A549 (cell line): Measurements from ENCODE around the gene HSPG2.

Experiments used
- EP300 ChIP-seq, 2 experiments: fragments of >200 bp; sonication (Bioruptor Twin); formaldehyde crosslinking; IDR thresholded peaks; 2 replicates in 1 of 2; 3 replicates in 1 of 2; pipeline ENCODE4 v1.6.1; 2016 to 2017
- MYC ChIP-seq: IDR thresholded peaks from 2 replicates; pipeline ENCODE4 v1.6.1; 2012; ENCODE audit warnings: mild to moderate bottlenecking, inconsistent platforms, low read length, improper control_type of control experiment, borderline replicate concordance
- POLR2A ChIP-seq: IDR thresholded peaks from 2 replicates; pipeline ENCODE4 v1.6.1; 2012; ENCODE audit warnings: mild to moderate bottlenecking, low read length
- RAD21 ChIP-seq, 2 experiments: fragments of >200 bp in 1 of 2; sonication (Bioruptor Twin) in 1 of 2; formaldehyde crosslinking in 1 of 2; IDR thresholded peaks in 1 of 2; conservative IDR thresholded peaks in 1 of 2; 2 replicates in 1 of 2; 3 replicates in 1 of 2; pipeline ENCODE4 v1.6.1; 2012 to 2018; ENCODE audit warnings: inconsistent platforms in 1 of 2
- RARB ChIP-seq: fragments of 250-450 bp; sonication (Bioruptor Pico); IDR thresholded peaks from 2 replicates; pipeline ENCODE4 v1.8.0; 2021; ENCODE audit warnings: mild to moderate bottlenecking, moderate library complexity
- SMC3 ChIP-seq: fragments of >200 bp; sonication (Bioruptor Twin); formaldehyde crosslinking; IDR thresholded peaks from 3 replicates; pipeline ENCODE4 v1.6.1; 2018; ENCODE audit warnings: inconsistent platforms
- TF ChIP-seq, protein P1 (sequence below): fragments of >200 bp; sonication (Bioruptor Twin); formaldehyde crosslinking; IDR thresholded peaks from 3 replicates; pipeline ENCODE4 v1.5.1; 2016

DNA sequence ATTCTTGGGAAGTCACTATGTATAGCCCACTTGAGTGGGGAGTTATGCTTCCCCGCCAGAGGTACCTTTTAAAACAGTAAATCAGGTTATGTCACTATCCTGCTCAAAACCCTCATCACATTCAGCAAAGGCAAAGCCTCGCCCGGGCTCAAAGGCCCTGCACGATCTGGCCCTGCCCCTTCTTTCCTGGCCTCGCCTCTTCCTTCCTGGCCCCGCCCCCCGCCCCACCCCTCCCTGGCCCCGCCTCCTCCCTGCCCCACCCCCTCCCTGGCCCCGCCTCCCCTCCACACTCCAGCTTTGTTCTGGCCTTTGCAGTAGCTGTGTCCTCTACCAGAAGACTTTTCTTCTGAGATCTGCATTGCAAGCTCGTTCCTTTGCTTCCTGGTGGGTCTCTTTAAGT is 118.5 kb downstream of the HSPG2 start:
- no peak for TF ChIP-seq MYC
- TF ChIP-seq RARB, result no peak
- TF ChIP-seq, protein P1, sequence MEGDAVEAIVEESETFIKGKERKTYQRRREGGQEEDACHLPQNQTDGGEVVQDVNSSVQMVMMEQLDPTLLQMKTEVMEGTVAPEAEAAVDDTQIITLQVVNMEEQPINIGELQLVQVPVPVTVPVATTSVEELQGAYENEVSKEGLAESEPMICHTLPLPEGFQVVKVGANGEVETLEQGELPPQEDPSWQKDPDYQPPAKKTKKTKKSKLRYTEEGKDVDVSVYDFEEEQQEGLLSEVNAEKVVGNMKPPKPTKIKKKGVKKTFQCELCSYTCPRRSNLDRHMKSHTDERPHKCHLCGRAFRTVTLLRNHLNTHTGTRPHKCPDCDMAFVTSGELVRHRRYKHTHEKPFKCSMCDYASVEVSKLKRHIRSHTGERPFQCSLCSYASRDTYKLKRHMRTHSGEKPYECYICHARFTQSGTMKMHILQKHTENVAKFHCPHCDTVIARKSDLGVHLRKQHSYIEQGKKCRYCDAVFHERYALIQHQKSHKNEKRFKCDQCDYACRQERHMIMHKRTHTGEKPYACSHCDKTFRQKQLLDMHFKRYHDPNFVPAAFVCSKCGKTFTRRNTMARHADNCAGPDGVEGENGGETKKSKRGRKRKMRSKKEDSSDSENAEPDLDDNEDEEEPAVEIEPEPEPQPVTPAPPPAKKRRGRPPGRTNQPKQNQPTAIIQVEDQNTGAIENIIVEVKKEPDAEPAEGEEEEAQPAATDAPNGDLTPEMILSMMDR, result no peak
- no peak for TF ChIP-seq POLR2A
- TF ChIP-seq RAD21 (conservative IDR thresholded peaks at IDR 0.05 in 1 of 2, IDR thresholded peaks at IDR 0.05 in 1 of 2), result no peak
- no peak for TF ChIP-seq EP300 (IDR thresholded peaks at IDR 0.05)
- TF ChIP-seq SMC3, result no peak
